GM21723 (cell line): Measurements from ENCODE around the gene PRKAR1B.

Source experiments
- ATAC-seq: cut with Tn5 transposase; IDR thresholded peaks from one replicate; pipeline ENCODE4 v1.9.1; 2021; ENCODE audit warnings: mild to moderate bottlenecking, moderate library complexity; ENCODE audit not compliant: unreplicated experiment

Gene PRKAR1B

GRCh38 chr7:727104-727805 lies at the start of gene PRKAR1B:
Gene PRKAR1B (minus strand): TSS chr7:727281. CDS start chr7:711505, 15,776 bp downstream.
- ATAC-seq = peak; percentile 42

GRCh38 chr7:776381-776780 lies 49.3 kb upstream of the PRKAR1B start:
- ATAC-seq = no peak

GRCh38 chr7:774161-775109 lies 47.4 kb upstream of the PRKAR1B start:
- ATAC-seq = no peak

- no peak for ATAC-seq
Observed at GRCh38 chr7:773622-773915, 46.5 kb upstream of the PRKAR1B start.

GRCh38 chr7:772861-773621 lies 46.0 kb upstream of the PRKAR1B start:
- ATAC-seq = no peak

GRCh38 chr7:772392-772791 lies 45.3 kb upstream of the PRKAR1B start:
- ATAC-seq = no peak

GRCh38 chr7:772005-772294 lies 44.9 kb upstream of the PRKAR1B start:
- ATAC-seq = no peak

GRCh38 chr7:771234-772004 lies 44.3 kb upstream of the PRKAR1B start:
- no peak for ATAC-seq

GRCh38 chr7:770741-771166 lies 43.7 kb upstream of the PRKAR1B start:
- ATAC-seq = no peak

GRCh38 chr7:770336-770735 lies 43.3 kb upstream of the PRKAR1B start:
- no peak for ATAC-seq

GRCh38 chr7:768881-769504 lies 41.9 kb upstream of the PRKAR1B start:
- ATAC-seq = no peak

- ATAC-seq = no peak
Observed at GRCh38 chr7:767941-768731, 41.1 kb upstream of the PRKAR1B start.

- ATAC-seq = no peak
Observed at GRCh38 chr7:767580-767940, 40.5 kb upstream of the PRKAR1B start.

- ATAC-seq = no peak
Observed at GRCh38 chr7:765383-765782, 38.3 kb upstream of the PRKAR1B start.

- ATAC-seq = no peak
Observed at GRCh38 chr7:763762-764161, 36.7 kb upstream of the PRKAR1B start.

GRCh38 chr7:762885-763284 lies 35.8 kb upstream of the PRKAR1B start:
- no peak for ATAC-seq

GRCh38 chr7:761631-762030 lies 34.5 kb upstream of the PRKAR1B start:
- no peak for ATAC-seq

GRCh38 chr7:761101-761500 lies 34.0 kb upstream of the PRKAR1B start:
- ATAC-seq = no peak

GRCh38 chr7:760006-760405 lies 32.9 kb upstream of the PRKAR1B start:
- no peak for ATAC-seq

GRCh38 chr7:759569-759968 lies 32.5 kb upstream of the PRKAR1B start:
- no peak for ATAC-seq
